Uterus (tissue), 2 donors: ENCODE results near the gene LHFPL6.

Experiments
- CTCF ChIP-seq, 4 experiments: fragments of 200-600 bp in 2 of 4; fragments of 450-650 bp in 2 of 4; sonication (generic) in 2 of 4; IDR thresholded peaks; one replicate each; pipeline ENCODE4 v1.5.1; 2016 to 2019; ENCODE audit warnings: antibody characterized with exemption in 4 of 4, mild to moderate bottlenecking in 2 of 4, moderate library complexity in 1 of 4
- POLR2A ChIP-seq, 2 donors: fragments of 450-650 bp; IDR thresholded peaks; one replicate each; pipeline ENCODE4 v1.6.1; 2016; ENCODE audit warnings: antibody characterized with exemption in 2 of 2, mild to moderate bottlenecking in 1 of 2, moderate library complexity in 1 of 2

DNA sequence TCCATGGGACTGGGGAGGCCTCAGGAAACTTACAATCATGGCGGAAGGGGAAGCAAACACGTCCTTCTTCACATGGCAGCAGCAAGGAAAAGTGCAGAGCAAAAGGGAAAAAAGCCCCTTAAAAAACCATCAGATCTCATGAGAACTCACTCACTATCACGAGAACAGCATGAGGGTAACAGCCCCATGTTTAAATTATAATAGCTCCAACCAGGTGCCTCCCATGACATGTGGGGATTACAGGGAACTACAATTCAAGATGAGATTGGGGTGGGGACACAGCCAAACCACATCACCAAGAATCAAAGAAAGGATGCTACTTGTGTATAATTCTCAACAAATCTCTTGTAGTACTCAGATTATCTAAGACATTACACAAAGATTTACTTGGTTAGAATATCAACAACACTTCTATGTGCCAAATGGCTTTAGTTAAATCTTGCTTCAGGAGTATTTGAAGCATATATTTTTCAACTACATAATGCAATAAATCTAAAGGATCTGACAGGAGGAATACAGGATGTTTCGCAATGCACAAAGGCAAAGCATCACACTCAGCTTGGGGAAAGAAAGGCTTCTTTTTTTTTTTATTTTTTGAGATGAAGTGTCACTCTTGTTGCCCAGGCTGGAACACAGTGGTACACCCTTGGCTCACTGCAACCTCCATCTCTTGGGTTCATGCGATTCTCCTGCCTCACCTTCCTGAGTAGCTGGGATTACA lies 180.0 kb downstream of the LHFPL6 start:
- TF ChIP-seq CTCF (IDR thresholded peaks at IDR 0.05) (no peak), POLR2A (IDR thresholded peaks at IDR 0.05) (no peak)
